Neural progenitor cell (in vitro differentiated cells): Measurements from ENCODE around the gene SCFD2. TPM values are rescaled to one million over a fixed set of nuclear protein-coding genes. Genes with fewer than 3 reads are reported as not detected.

Experiments used
- DNase-seq: peaks from one replicate; pipeline ENCODE4 v3.0.0-alpha.2; 2016; ENCODE audit warnings: low spot score
- H2AFZ ChIP-seq: fragments of 200-600 bp; sonication (generic); replicated peaks from 2 replicates; pipeline ENCODE4 v1.6.1; 2016; ENCODE audit warnings: antibody characterized with exemption
- H3F3A ChIP-seq: fragments of 200-600 bp; sonication (generic); 2 replicates; pipeline ENCODE4 v1.6.1; 2016; ENCODE audit warnings: antibody characterized with exemption, low read depth
- H3K27ac ChIP-seq: fragments of 200-600 bp; sonication (generic); 2 replicates; pipeline ENCODE4 v1.5.1; 2016; ENCODE audit warnings: mild to moderate bottlenecking
- H3K27me3 ChIP-seq: fragments of 200-600 bp; sonication (generic); 2 replicates; pipeline ENCODE4 v1.6.1; 2016; ENCODE audit warnings: mild to moderate bottlenecking, moderate library complexity
- H3K36me3 ChIP-seq: fragments of 200-600 bp; sonication (generic); 2 replicates; pipeline ENCODE4 v1.5.1; 2016
- H3K4me1 ChIP-seq: fragments of 200-600 bp; sonication (generic); 2 replicates; pipeline ENCODE4 v1.6.1; 2016; ENCODE audit warnings: mixed run types
- H3K4me2 ChIP-seq: fragments of 200-600 bp; sonication (generic); 2 replicates; pipeline ENCODE4 v1.6.1; 2016
- H3K4me3 ChIP-seq: fragments of 200-600 bp; sonication (generic); 2 replicates; pipeline ENCODE4 v1.5.1; 2016
- H3K79me2 ChIP-seq: fragments of 200-600 bp; sonication (generic); 2 replicates; pipeline ENCODE4 v1.6.1; 2016; ENCODE audit warnings: low read depth
- H3K9ac ChIP-seq: fragments of 200-600 bp; sonication (generic); 2 replicates; pipeline ENCODE4 v1.6.1; 2016
- H3K9me3 ChIP-seq: fragments of 200-600 bp; sonication (generic); 2 replicates; pipeline ENCODE4 v1.5.1; 2016; ENCODE audit warnings: low read depth
- H4K20me1 ChIP-seq: fragments of 200-600 bp; sonication (generic); 2 replicates; pipeline ENCODE4 v1.6.1; 2016; ENCODE audit warnings: low read depth
- H3K27ac Mint-ChIP-seq: 3 replicates; pipeline ENCODE4 v1.8.0; 2021; ENCODE audit warnings: mixed read lengths
- H3K27me3 Mint-ChIP-seq: 2 replicates; pipeline ENCODE4 v1.8.0; 2022; ENCODE audit warnings: low read depth, mild to moderate bottlenecking, inconsistent platforms, moderate library complexity, mixed read lengths; ENCODE audit not compliant: insufficient read depth
- H3K36me3 Mint-ChIP-seq: 3 replicates; pipeline ENCODE4 v1.8.0; 2021; ENCODE audit warnings: mixed read lengths
- H3K4me1 Mint-ChIP-seq: 3 replicates; pipeline ENCODE4 v1.8.0; 2021; ENCODE audit warnings: mixed read lengths
- H3K4me3 Mint-ChIP-seq: 3 replicates; pipeline ENCODE4 v1.8.0; 2021; ENCODE audit warnings: mild to moderate bottlenecking, moderate library complexity, mixed read lengths
- H3K9me3 Mint-ChIP-seq: 3 replicates; pipeline ENCODE4 v1.8.0; 2020; ENCODE audit warnings: mixed read lengths
- EZH2 ChIP-seq: fragments of 200-600 bp; sonication (generic); IDR thresholded peaks from 2 replicates; pipeline ENCODE4 v1.6.1; 2017; ENCODE audit warnings: antibody characterized with exemption, mild to moderate bottlenecking, moderate library complexity
- EZH2phosphoT487 ChIP-seq: fragments of 200-600 bp; sonication (generic); IDR thresholded peaks from 2 replicates; pipeline ENCODE4 v1.6.1; 2017; ENCODE audit warnings: antibody characterized with exemption
- total RNA-seq: library from RNA; depleted of rRNA; stranded (reverse); fragments of >200 nt; gene quantifications from 2 replicates; pipeline ENCODE4 v1.2.3, GENCODE V29; 2015; ENCODE audit warnings: low replicate concordance
- TF ChIP-seq, protein P1 (sequence below): fragments of 200-600 bp; sonication (generic); IDR thresholded peaks from 2 replicates; pipeline ENCODE4 v1.5.1; 2017; ENCODE audit warnings: antibody characterized with exemption, mild to moderate bottlenecking

Gene SCFD2
- total RNA-seq, 1 donor from 2014 or later = 4.8 TPM

DNA sequence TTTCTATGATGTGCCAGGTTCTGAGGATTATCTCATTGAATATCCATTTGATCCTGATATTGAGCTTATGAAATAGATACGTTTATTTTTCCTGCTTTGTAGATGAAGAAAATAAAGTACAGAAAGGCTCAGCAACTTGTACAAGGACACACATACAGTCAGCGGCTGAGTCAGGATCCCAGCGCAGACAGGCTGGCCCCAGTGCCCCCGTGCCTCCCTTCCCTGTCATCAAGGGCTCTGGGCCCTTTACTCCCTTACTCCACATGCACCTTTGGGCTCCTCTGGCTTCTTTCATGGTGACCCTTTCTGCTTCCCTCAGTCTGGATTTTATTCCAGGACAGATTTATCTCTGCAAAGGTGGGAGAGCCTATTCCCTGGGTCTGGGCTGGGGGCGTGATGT, 490.9 kb downstream of the SCFD2 start:
- peaks cover 10% of the 10 kb centered on the region for H3K27me3 Mint-ChIP-seq
- no peaks in the 10 kb centered on the region for H3K9me3 Mint-ChIP-seq
- Histone ChIP-seq H2AFZ (no peak overlapping the region), H3K27me3 (no peaks in the 10 kb centered on the region), H3K9me3 (no peaks in the 10 kb centered on the region), H4K20me1 (peaks cover 4% of the 10 kb centered on the region), H3K27ac (no peak overlapping the region), H3F3A (no peaks in the 10 kb centered on the region), H3K4me1 (peaks cover 26% of the 10 kb centered on the region), H3K79me2 (no peaks in the 10 kb centered on the region), H3K9ac (no peak overlapping the region), H3K4me2 (no peak overlapping the region), H3K36me3 (no peaks in the 10 kb centered on the region), H3K4me3 (no peak overlapping the region)
- H3K27ac Mint-ChIP-seq = no peak overlapping the region
- no peak for TF ChIP-seq EZH2
- TF ChIP-seq EZH2phosphoT487 = no peak
- TF ChIP-seq, protein P1, sequence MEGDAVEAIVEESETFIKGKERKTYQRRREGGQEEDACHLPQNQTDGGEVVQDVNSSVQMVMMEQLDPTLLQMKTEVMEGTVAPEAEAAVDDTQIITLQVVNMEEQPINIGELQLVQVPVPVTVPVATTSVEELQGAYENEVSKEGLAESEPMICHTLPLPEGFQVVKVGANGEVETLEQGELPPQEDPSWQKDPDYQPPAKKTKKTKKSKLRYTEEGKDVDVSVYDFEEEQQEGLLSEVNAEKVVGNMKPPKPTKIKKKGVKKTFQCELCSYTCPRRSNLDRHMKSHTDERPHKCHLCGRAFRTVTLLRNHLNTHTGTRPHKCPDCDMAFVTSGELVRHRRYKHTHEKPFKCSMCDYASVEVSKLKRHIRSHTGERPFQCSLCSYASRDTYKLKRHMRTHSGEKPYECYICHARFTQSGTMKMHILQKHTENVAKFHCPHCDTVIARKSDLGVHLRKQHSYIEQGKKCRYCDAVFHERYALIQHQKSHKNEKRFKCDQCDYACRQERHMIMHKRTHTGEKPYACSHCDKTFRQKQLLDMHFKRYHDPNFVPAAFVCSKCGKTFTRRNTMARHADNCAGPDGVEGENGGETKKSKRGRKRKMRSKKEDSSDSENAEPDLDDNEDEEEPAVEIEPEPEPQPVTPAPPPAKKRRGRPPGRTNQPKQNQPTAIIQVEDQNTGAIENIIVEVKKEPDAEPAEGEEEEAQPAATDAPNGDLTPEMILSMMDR = no peak
- no peak overlapping the region for H3K4me3 Mint-ChIP-seq
- no peak for DNase-seq
- H3K36me3 Mint-ChIP-seq = peaks cover 4% of the 10 kb centered on the region
- peaks cover 43% of the 10 kb centered on the region for H3K4me1 Mint-ChIP-seq

DNA sequence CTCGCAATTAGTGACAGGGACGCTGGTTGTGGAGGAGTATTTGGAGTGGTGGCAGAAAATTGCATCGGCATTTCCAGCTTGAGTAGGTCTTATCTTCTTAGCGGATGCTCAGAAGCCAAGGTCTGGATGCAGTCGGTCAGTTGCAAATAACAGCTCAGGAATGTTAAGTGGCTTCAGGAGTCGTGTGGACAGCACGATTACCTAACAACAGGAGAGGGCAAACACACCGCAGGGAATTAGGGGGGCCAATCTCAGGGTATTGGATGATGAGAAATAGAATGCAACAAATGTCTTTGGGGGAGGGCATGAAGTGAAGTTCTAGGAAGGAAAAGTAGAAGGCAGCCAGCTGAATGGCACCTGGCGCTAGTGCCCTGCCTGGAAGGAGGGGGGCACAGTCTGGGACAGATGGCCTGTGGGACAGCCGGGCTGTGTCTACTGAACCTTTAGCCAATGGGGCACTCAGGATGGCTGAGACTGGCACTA, 492.0 kb downstream of the SCFD2 start:
- Histone ChIP-seq H4K20me1 (peaks cover 4% of the 10 kb centered on the region), H2AFZ (no peak overlapping the region), H3K36me3 (no peaks in the 10 kb centered on the region), H3K9me3 (no peaks in the 10 kb centered on the region), H3K27me3 (no peaks in the 10 kb centered on the region), H3K4me2 (peak overlapping the region; percentile 46), H3K9ac (no peak overlapping the region), H3K4me3 (no peak overlapping the region), H3K79me2 (no peaks in the 10 kb centered on the region), H3K27ac (no peak overlapping the region), H3F3A (no peaks in the 10 kb centered on the region), H3K4me1 (peaks cover 29% of the 10 kb centered on the region)
- Mint-ChIP-seq H3K27me3 (peaks cover 12% of the 10 kb centered on the region), H3K4me3 (no peak overlapping the region), H3K9me3 (no peaks in the 10 kb centered on the region), H3K4me1 (peaks cover 49% of the 10 kb centered on the region), H3K27ac (no peak overlapping the region), H3K36me3 (peaks cover 4% of the 10 kb centered on the region)
- DNase-seq = peak; percentile 72
- TF ChIP-seq, protein P1 = no peak
- TF ChIP-seq EZH2phosphoT487 (peak; percentile 49), EZH2 (no peak)

DNA sequence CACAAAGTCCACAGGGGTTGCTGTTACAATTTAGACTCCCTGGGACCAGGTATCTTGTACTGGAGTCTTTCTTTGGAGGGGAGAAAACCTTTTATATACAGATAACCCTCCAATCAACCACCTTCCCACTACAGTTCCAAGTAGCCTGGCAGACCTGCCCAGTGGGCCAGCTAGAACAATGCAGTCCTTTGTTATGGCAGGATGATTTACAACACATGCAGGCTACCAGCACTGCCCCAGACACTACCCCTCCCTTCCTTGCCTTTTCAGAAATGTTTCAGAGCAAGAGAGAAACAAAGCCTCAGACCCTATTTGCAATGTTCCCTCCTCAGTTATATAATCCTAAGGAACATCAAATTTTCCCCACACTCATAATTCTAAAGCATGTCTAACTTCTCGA, 492.7 kb downstream of the SCFD2 start:
- Histone ChIP-seq H3K9me3 (no peaks in the 10 kb centered on the region), H3K4me2 (peak overlapping the region; percentile 46), H3K4me3 (no peak overlapping the region), H2AFZ (no peak overlapping the region), H3K27me3 (no peaks in the 10 kb centered on the region), H3K27ac (no peak overlapping the region), H3K4me1 (peaks cover 25% of the 10 kb centered on the region), H3K9ac (no peak overlapping the region), H3F3A (no peaks in the 10 kb centered on the region), H3K79me2 (no peaks in the 10 kb centered on the region), H4K20me1 (peaks cover 4% of the 10 kb centered on the region), H3K36me3 (no peaks in the 10 kb centered on the region)
- DNase-seq = peak; percentile 47
- Mint-ChIP-seq H3K9me3 (no peaks in the 10 kb centered on the region), H3K27me3 (peaks cover 10% of the 10 kb centered on the region), H3K4me3 (no peak overlapping the region), H3K4me1 (peaks cover 50% of the 10 kb centered on the region), H3K36me3 (peaks cover 4% of the 10 kb centered on the region), H3K27ac (peak overlapping the region; percentile 43)
- TF ChIP-seq, protein P1 = no peak
- no peak for TF ChIP-seq EZH2
- no peak for TF ChIP-seq EZH2phosphoT487
